22Rv1 (cell line): ENCODE measurements around the gene RPRD1A.

Experiments used
- CTCF ChIP-seq: fragments of 450-650 bp; IDR thresholded peaks from 2 replicates; pipeline ENCODE4 v1.5.1; 2017; ENCODE audit warnings: mild to moderate bottlenecking
- ZFX ChIP-seq: fragments of 450-650 bp; IDR thresholded peaks from 2 replicates; pipeline ENCODE4 v1.6.1; 2017; ENCODE audit warnings: antibody characterized with exemption, borderline replicate concordance

- TF ChIP-seq CTCF (no peak), ZFX (no peak)
Measured at GRCh38 chr18:36064027-36064808, 3.1 kb downstream of the RPRD1A start.
